ENCODE measurements around the gene MCUR1. TPM values are rescaled to one million over a fixed set of nuclear protein-coding genes. Genes with fewer than 3 reads are reported as not detected.
"Not testable (repeated sequence)": the region's sequence is repeated elsewhere in the genome, so short reads cannot be mapped to it uniquely, and the experiment has no call there.

MCUR1 gene
- total and polyA plus RNA-seq, 4 donors = 20.6 to 52.2 (median 34.2) TPM

GRCh38 chr6:13789746-13790145 is 24.6 kb downstream of the MCUR1 start:
- H3K27ac ChIP-seq (ENCODE audit: low read depth, low read length) = no peak overlapping the region
- no CpG with 5 or more reads among the region's 1 CpG for WGBS (ENCODE audit: insufficient coverage)
- H3K27me3 ChIP-seq (ENCODE audit: control insufficient read depth, insufficient read depth, low read length) = no peaks in the 10 kb centered on the region
- no peaks in the 10 kb centered on the region for H3K4me1 ChIP-seq (ENCODE audit: control insufficient read depth, insufficient read depth, low read length)
- H3K36me3 ChIP-seq (ENCODE audit: control insufficient read depth, insufficient read depth, low read length) = peaks cover 3% of the 10 kb centered on the region
- H3K9me3 ChIP-seq (ENCODE audit: control insufficient read depth, insufficient read depth, low read length) = no peaks in the 10 kb centered on the region
- H3K4me3 ChIP-seq (ENCODE audit: low read depth, low read length) = no peak overlapping the region
- no peak for DNase-seq (ENCODE audit: low read depth in 4 of 6, low spot score in 6 of 6)

- Histone ChIP-seq H3K36me3 (ENCODE audit: control insufficient read depth, insufficient read depth, low read length) (peaks cover 3% of the 10 kb centered on the region), H3K4me1 (ENCODE audit: control insufficient read depth, insufficient read depth, low read length) (no peaks in the 10 kb centered on the region), H3K9me3 (ENCODE audit: control insufficient read depth, insufficient read depth, low read length) (no peaks in the 10 kb centered on the region), H3K4me3 (ENCODE audit: low read depth, low read length) (no peak overlapping the region), H3K27ac (ENCODE audit: low read depth, low read length) (no peak overlapping the region), H3K27me3 (ENCODE audit: control insufficient read depth, insufficient read depth, low read length) (no peaks in the 10 kb centered on the region)
- no peak for DNase-seq (ENCODE audit: low read depth in 4 of 6, low spot score in 6 of 6)
- 88% methylated on average over 1 of the region's 6 CpGs for WGBS (ENCODE audit: insufficient coverage)
Observed at GRCh38 chr6:13788820-13789219, 25.5 kb downstream of the MCUR1 start.

- no peaks in the 10 kb centered on the region for H3K9me3 ChIP-seq (ENCODE audit: control insufficient read depth, insufficient read depth, low read length)
- H3K27me3 ChIP-seq (ENCODE audit: control insufficient read depth, insufficient read depth, low read length) = no peaks in the 10 kb centered on the region
- peak in 2 of 6 donors; percentile 75 to 81 for DNase-seq (ENCODE audit: low read depth in 4 of 6, low spot score in 6 of 6)
- H3K36me3 ChIP-seq (ENCODE audit: control insufficient read depth, insufficient read depth, low read length) = peaks cover 3% of the 10 kb centered on the region
- H3K4me1 ChIP-seq (ENCODE audit: control insufficient read depth, insufficient read depth, low read length) = no peaks in the 10 kb centered on the region
- peak overlapping the region; percentile 20 for H3K4me3 ChIP-seq (ENCODE audit: low read depth, low read length)
- WGBS (ENCODE audit: insufficient coverage) = 29% methylated on average over 5 of the region's 8 CpGs
- peak overlapping the region; percentile 74 for H3K27ac ChIP-seq (ENCODE audit: low read depth, low read length)
Observed at GRCh38 chr6:13787137-13787536, 27.2 kb downstream of the MCUR1 start.

- not testable (repeated sequence) for DNase-seq (ENCODE audit: low read depth in 4 of 6, low spot score in 6 of 6); H3K36me3 ChIP-seq (ENCODE audit: control insufficient read depth, insufficient read depth, low read length); H3K9me3 ChIP-seq (ENCODE audit: control insufficient read depth, insufficient read depth, low read length); H3K27me3 ChIP-seq (ENCODE audit: control insufficient read depth, insufficient read depth, low read length); H3K4me3 ChIP-seq (ENCODE audit: low read depth, low read length); H3K4me1 ChIP-seq (ENCODE audit: control insufficient read depth, insufficient read depth, low read length); H3K27ac ChIP-seq (ENCODE audit: low read depth, low read length)
- 94% methylated on average over 3 of the region's 8 CpGs for WGBS (ENCODE audit: insufficient coverage)
Observed at GRCh38 chr6:13780162-13780561, 34.2 kb downstream of the MCUR1 start.

GRCh38 chr6:13778028-13778427 is 36.3 kb downstream of the MCUR1 start:
- Histone ChIP-seq H3K9me3 (ENCODE audit: control insufficient read depth, insufficient read depth, low read length) (no peaks in the 10 kb centered on the region), H3K4me1 (ENCODE audit: control insufficient read depth, insufficient read depth, low read length) (no peaks in the 10 kb centered on the region), H3K27ac (ENCODE audit: low read depth, low read length) (no peak overlapping the region), H3K4me3 (ENCODE audit: low read depth, low read length) (no peak overlapping the region), H3K36me3 (ENCODE audit: control insufficient read depth, insufficient read depth, low read length) (no peaks in the 10 kb centered on the region), H3K27me3 (ENCODE audit: control insufficient read depth, insufficient read depth, low read length) (no peaks in the 10 kb centered on the region)
- no CpG with 5 or more reads among the region's 6 CpGs for WGBS (ENCODE audit: insufficient coverage)
- no peak for DNase-seq (ENCODE audit: low read depth in 4 of 6, low spot score in 6 of 6)

- Histone ChIP-seq H3K27ac (ENCODE audit: low read depth, low read length) (no peak overlapping the region), H3K36me3 (ENCODE audit: control insufficient read depth, insufficient read depth, low read length) (no peaks in the 10 kb centered on the region), H3K27me3 (ENCODE audit: control insufficient read depth, insufficient read depth, low read length) (no peaks in the 10 kb centered on the region), H3K4me1 (ENCODE audit: control insufficient read depth, insufficient read depth, low read length) (no peaks in the 10 kb centered on the region), H3K9me3 (ENCODE audit: control insufficient read depth, insufficient read depth, low read length) (no peaks in the 10 kb centered on the region), H3K4me3 (ENCODE audit: low read depth, low read length) (no peak overlapping the region)
- no peak for DNase-seq (ENCODE audit: low read depth in 4 of 6, low spot score in 6 of 6)
- WGBS (ENCODE audit: insufficient coverage) = 93% methylated on average over 5 of the region's 9 CpGs
Observed at GRCh38 chr6:13776602-13777001, 37.8 kb downstream of the MCUR1 start.

GRCh38 chr6:13775466-13775865 is 38.9 kb downstream of the MCUR1 start:
- H3K9me3 ChIP-seq (ENCODE audit: control insufficient read depth, insufficient read depth, low read length) = not testable (repeated sequence)
- 66% methylated on average over 4 of the region's 9 CpGs for WGBS (ENCODE audit: insufficient coverage)

GRCh38 chr6:13772358-13773030 is 41.9 kb downstream of the MCUR1 start:
- H3K27ac ChIP-seq (ENCODE audit: low read depth, low read length); H3K9me3 ChIP-seq (ENCODE audit: control insufficient read depth, insufficient read depth, low read length); H3K4me1 ChIP-seq (ENCODE audit: control insufficient read depth, insufficient read depth, low read length); DNase-seq (ENCODE audit: low read depth in 4 of 6, low spot score in 6 of 6); H3K36me3 ChIP-seq (ENCODE audit: control insufficient read depth, insufficient read depth, low read length); H3K27me3 ChIP-seq (ENCODE audit: control insufficient read depth, insufficient read depth, low read length); H3K4me3 ChIP-seq (ENCODE audit: low read depth, low read length): not testable (repeated sequence)
- 98% methylated on average over 30 of the region's 35 CpGs for WGBS (ENCODE audit: insufficient coverage)

More at GRCh38 chr6:13775466-13775865, 38.9 kb downstream of the MCUR1 start:
- H3K4me1 ChIP-seq (ENCODE audit: control insufficient read depth, insufficient read depth, low read length); H3K27me3 ChIP-seq (ENCODE audit: control insufficient read depth, insufficient read depth, low read length); DNase-seq (ENCODE audit: low read depth in 4 of 6, low spot score in 6 of 6); H3K27ac ChIP-seq (ENCODE audit: low read depth, low read length); H3K36me3 ChIP-seq (ENCODE audit: control insufficient read depth, insufficient read depth, low read length); H3K4me3 ChIP-seq (ENCODE audit: low read depth, low read length): not testable (repeated sequence)

- no peak for DNase-seq (ENCODE audit: low read depth in 4 of 6, low spot score in 6 of 6)
- 57% methylated on average over 25 of the region's 27 CpGs for WGBS (ENCODE audit: insufficient coverage)
- Histone ChIP-seq H3K9me3 (ENCODE audit: control insufficient read depth, insufficient read depth, low read length) (no peaks in the 10 kb centered on the region), H3K27ac (ENCODE audit: low read depth, low read length) (no peak overlapping the region), H3K36me3 (ENCODE audit: control insufficient read depth, insufficient read depth, low read length) (no peaks in the 10 kb centered on the region), H3K27me3 (ENCODE audit: control insufficient read depth, insufficient read depth, low read length) (no peaks in the 10 kb centered on the region), H3K4me1 (ENCODE audit: control insufficient read depth, insufficient read depth, low read length) (peaks cover 4% of the 10 kb centered on the region), H3K4me3 (ENCODE audit: low read depth, low read length) (no peak overlapping the region)
Observed at GRCh38 chr6:13769655-13770053, 44.7 kb downstream of the MCUR1 start.

- H3K27ac ChIP-seq (ENCODE audit: low read depth, low read length) = no peak overlapping the region
- no peak overlapping the region for H3K4me3 ChIP-seq (ENCODE audit: low read depth, low read length)
- H3K9me3 ChIP-seq (ENCODE audit: control insufficient read depth, insufficient read depth, low read length) = no peaks in the 10 kb centered on the region
- DNase-seq (ENCODE audit: low read depth in 4 of 6, low spot score in 6 of 6) = no peak
- no peaks in the 10 kb centered on the region for H3K27me3 ChIP-seq (ENCODE audit: control insufficient read depth, insufficient read depth, low read length)
- 79% methylated on average over 45 of the region's 47 CpGs for WGBS (ENCODE audit: insufficient coverage)
- no peaks in the 10 kb centered on the region for H3K36me3 ChIP-seq (ENCODE audit: control insufficient read depth, insufficient read depth, low read length)
- peaks cover 4% of the 10 kb centered on the region for H3K4me1 ChIP-seq (ENCODE audit: control insufficient read depth, insufficient read depth, low read length)
Observed at GRCh38 chr6:13769034-13769654, 45.2 kb downstream of the MCUR1 start.
